Esophagus (tissue), 2 donors: Measurements from ENCODE around the gene GMIP. TPM values are rescaled to one million over a fixed set of nuclear protein-coding genes. Genes with fewer than 3 reads are reported as not detected.

Experiments used
- H3K27ac ChIP-seq, 2 donors: one replicate each; pipeline ENCODE4 v1.5.1; 2013; ENCODE audit warnings: low read depth in 2 of 2, mild to moderate bottlenecking in 2 of 2, inconsistent platforms in 1 of 2, low read length in 1 of 2, moderate library complexity in 1 of 2
- H3K27me3 ChIP-seq, 2 donors: one replicate each; pipeline ENCODE4 v1.6.1; 2013; ENCODE audit warnings: low read length in 2 of 2, control low read depth in 1 of 2, mild to moderate bottlenecking in 1 of 2; ENCODE audit not compliant: insufficient read depth in 2 of 2, control insufficient read depth in 1 of 2
- H3K36me3 ChIP-seq, 2 donors: one replicate each; pipeline ENCODE4 v1.6.1; 2013; ENCODE audit warnings: low read length in 1 of 2; ENCODE audit not compliant: control insufficient read depth in 2 of 2, insufficient read depth in 2 of 2
- H3K4me1 ChIP-seq, 2 donors: one replicate each; pipeline ENCODE4 v1.6.1; 2013; ENCODE audit warnings: low read length in 1 of 2; ENCODE audit not compliant: control insufficient read depth in 2 of 2, insufficient read depth in 2 of 2
- H3K4me3 ChIP-seq, 2 donors: one replicate each; pipeline ENCODE4 v1.5.1; 2013; ENCODE audit warnings: low read length in 2 of 2, mild to moderate bottlenecking in 2 of 2, low read depth in 1 of 2, moderate library complexity in 1 of 2
- H3K9me3 ChIP-seq, 2 donors: one replicate each; pipeline ENCODE4 v1.6.1; 2013; ENCODE audit warnings: mild to moderate bottlenecking in 2 of 2, low read depth in 1 of 2, low read length in 1 of 2, moderate library complexity in 1 of 2; ENCODE audit not compliant: control insufficient read depth in 2 of 2, insufficient read depth in 1 of 2
- WGBS, 2 donors: extraction: QIAGEN DNeasy Blood & Tissue Kit; methylation state at CpG; one replicate each; pipeline ENCODE4 v1.1.7; 2013; 5-methylcytosine and 5-hydroxymethylcytosine counted together
- polyA plus RNA-seq, 2 donors: library from polyadenylated mRNA; stranded (reverse); fragments of 200-250 nt; gene quantifications; one replicate each; pipeline ENCODE4 v1.2.3, GENCODE V29; 2013
- donor health status: healthy with polysubstance abuse.
- donor health status: Bipolar disorder and iron deficiency.

The GMIP gene
- polyA plus RNA-seq, 2 donors: 6.3 to 10.5 TPM

- H3K27me3 ChIP-seq: no peaks in the 10 kb centered on the region
- no peak overlapping the region for H3K4me3 ChIP-seq
- no peak overlapping the region for H3K27ac ChIP-seq
- H3K36me3 ChIP-seq: peaks cover 0 to 25% of the 10 kb centered on the region in 2 donors
- peaks cover 0 to 2% of the 10 kb centered on the region in 2 donors for H3K4me1 ChIP-seq
- H3K9me3 ChIP-seq: no peaks in the 10 kb centered on the region
- WGBS, 2 donors: 82 to 83% methylated on average over 53 of the region's 53 CpGs
These were observed 5.8 kb downstream of the GMIP start for GRCh38 chr19:19637523-19638251.

- H3K36me3 ChIP-seq: peaks cover 0 to 27% of the 10 kb centered on the region in 2 donors
- H3K9me3 ChIP-seq: no peaks in the 10 kb centered on the region
- H3K27me3 ChIP-seq: no peaks in the 10 kb centered on the region
- 69 to 82% methylated on average over 22 to 27 of the region's 27 CpGs for whole genome bisulfite sequencing, 2 donors
- no peak overlapping the region for H3K27ac ChIP-seq
- no peak overlapping the region for H3K4me3 ChIP-seq
- peaks cover 0 to 2% of the 10 kb centered on the region in 2 donors for H3K4me1 ChIP-seq
These were observed 6.3 kb downstream of the GMIP start for GRCh38 chr19:19637186-19637522.

GRCh38 chr19:19636573-19637185 is 6.8 kb downstream of the GMIP start:
- Histone ChIP-seq H3K36me3 (peaks cover 0 to 27% of the 10 kb centered on the region in 2 donors), H3K27ac (no peak overlapping the region), H3K4me1 (no peaks in the 10 kb centered on the region), H3K4me3 (no peak overlapping the region), H3K27me3 (no peaks in the 10 kb centered on the region), H3K9me3 (no peaks in the 10 kb centered on the region)
- 93% methylated on average over 9 of the region's 9 CpGs for WGBS, 2 donors

GRCh38 chr19:19635313-19635702 is 8.1 kb downstream of the GMIP start:
- Histone ChIP-seq H3K27ac (no peak overlapping the region), H3K4me1 (no peaks in the 10 kb centered on the region), H3K27me3 (no peaks in the 10 kb centered on the region), H3K4me3 (no peak overlapping the region), H3K9me3 (no peaks in the 10 kb centered on the region), H3K36me3 (peaks cover 0 to 30% of the 10 kb centered on the region in 2 donors)
- 96% methylated on average over 14 of the region's 14 CpGs for WGBS, 2 donors

- Histone ChIP-seq H3K4me3 (no peak overlapping the region), H3K4me1 (no peaks in the 10 kb centered on the region), H3K27ac (no peak overlapping the region), H3K27me3 (no peaks in the 10 kb centered on the region), H3K36me3 (peaks cover 0 to 30% of the 10 kb centered on the region in 2 donors), H3K9me3 (no peaks in the 10 kb centered on the region)
- 94 to 96% methylated on average over 35 to 36 of the region's 36 CpGs for WGBS, 2 donors
These were observed 8.7 kb downstream of the GMIP start for GRCh38 chr19:19634516-19635312.

GRCh38 chr19:19633711-19634515 is 9.5 kb downstream of the GMIP start:
- Histone ChIP-seq H3K27ac (no peak overlapping the region), H3K9me3 (no peaks in the 10 kb centered on the region), H3K4me3 (no peak overlapping the region), H3K4me1 (no peaks in the 10 kb centered on the region), H3K36me3 (peaks cover 0 to 30% of the 10 kb centered on the region in 2 donors), H3K27me3 (no peaks in the 10 kb centered on the region)
- WGBS, 2 donors: 92 to 94% methylated on average over 22 of the region's 22 CpGs

GRCh38 chr19:19632661-19633060 is 10.8 kb downstream of the GMIP start:
- Histone ChIP-seq H3K36me3 (peaks cover 0 to 24% of the 10 kb centered on the region in 2 donors), H3K9me3 (no peaks in the 10 kb centered on the region), H3K4me1 (no peaks in the 10 kb centered on the region), H3K27ac (no peak overlapping the region), H3K27me3 (no peaks in the 10 kb centered on the region), H3K4me3 (no peak overlapping the region)
- WGBS, 2 donors: 86 to 89% methylated on average over 5 of the region's 5 CpGs

GRCh38 chr19:19631346-19631745 is 12.1 kb downstream of the GMIP start:
- Histone ChIP-seq H3K4me1 (peaks cover 0 to 7% of the 10 kb centered on the region in 2 donors), H3K9me3 (no peaks in the 10 kb centered on the region), H3K4me3 (no peak overlapping the region), H3K27me3 (no peaks in the 10 kb centered on the region), H3K27ac (no peak overlapping the region), H3K36me3 (peaks cover 0 to 19% of the 10 kb centered on the region in 2 donors)
- 88 to 94% methylated on average over 7 of the region's 7 CpGs for WGBS, 2 donors

- no peak overlapping the region for H3K4me3 ChIP-seq
- H3K27me3 ChIP-seq: no peaks in the 10 kb centered on the region
- peaks cover 0 to 7% of the 10 kb centered on the region in 2 donors for H3K4me1 ChIP-seq
- H3K27ac ChIP-seq: no peak overlapping the region
- H3K36me3 ChIP-seq: peaks cover 0 to 19% of the 10 kb centered on the region in 2 donors
- H3K9me3 ChIP-seq: no peaks in the 10 kb centered on the region
- WGBS, 2 donors: 96 to 98% methylated on average over 2 of the region's 2 CpGs
These were observed 13.0 kb downstream of the GMIP start for GRCh38 chr19:19630426-19630825.
